Stomach (tissue), 9 donors: ENCODE results near the gene GSAP. TPM values are rescaled to one million over a fixed set of nuclear protein-coding genes. Genes with fewer than 3 reads are reported as not detected.
"Not testable (repeated sequence)": the region's sequence is repeated elsewhere in the genome, so short reads cannot be mapped to it uniquely, and the experiment has no call there.

Experiments
- DNase-seq, 2 donors: peaks; one replicate each; pipeline versions ENCODE4 v3.0.0 to v3.0.0-alpha.2; 2013 to 2019
- H3K27ac ChIP-seq, 5 donors: fragments of 200-600 bp in 4 of 5; sonication (generic) in 4 of 5; one replicate each; pipeline ENCODE4 v1.5.1; 2013 to 2019; ENCODE audit warnings: mild to moderate bottlenecking in 1 of 5, moderate library complexity in 1 of 5
- H3K27me3 ChIP-seq, 3 donors: fragments of 200-600 bp; sonication (generic); one replicate each; pipeline ENCODE4 v1.5.1; 2017 to 2019; ENCODE audit warnings: mixed run types in 1 of 3
- H3K36me3 ChIP-seq, 4 donors: fragments of 200-600 bp; sonication (generic); 1 replicate in 3 of 4; 2 replicates in 1 of 4; pipeline ENCODE4 v1.5.1; 2016 to 2019
- H3K4me1 ChIP-seq, 4 donors: fragments of 200-600 bp; sonication (generic); one replicate each; pipeline ENCODE4 v1.5.1; 2016 to 2019
- H3K4me3 ChIP-seq, 4 donors: fragments of 200-600 bp; sonication (generic) in 3 of 4; one replicate each; pipeline ENCODE4 v1.5.1; 2016 to 2019; ENCODE audit warnings: mild to moderate bottlenecking in 1 of 4
- H3K9me3 ChIP-seq, 4 donors: fragments of 200-600 bp; sonication (generic); one replicate each; pipeline ENCODE4 v1.5.1; 2016 to 2019
- EP300 ChIP-seq: sonication (generic); formaldehyde crosslinking; IDR thresholded peaks from one replicate; pipeline ENCODE4 v1.6.1; 2017; ENCODE audit warnings: antibody characterized with exemption
- POLR2A ChIP-seq, 4 donors: fragments of 450-650 bp; IDR thresholded peaks; one replicate each; pipeline ENCODE4 v1.6.1; 2016; ENCODE audit warnings: antibody characterized with exemption in 4 of 4, control low read depth in 2 of 4, mild to moderate bottlenecking in 1 of 4, moderate library complexity in 1 of 4
- POLR2AphosphoS5 ChIP-seq, 3 donors: sonication (generic); formaldehyde crosslinking; IDR thresholded peaks; one replicate each; pipeline ENCODE4 v1.6.1; 2016; ENCODE audit warnings: antibody characterized with exemption in 3 of 3
- WGBS, 5 donors: extraction: QIAGEN DNeasy Blood & Tissue Kit in 3 of 5; methylation state at CpG; one replicate each; pipeline versions ENCODE4 v1.1.5 to v1.1.7; 2013 to 2018; 5-methylcytosine and 5-hydroxymethylcytosine counted together
- intact Hi-C: fragments of 100-400 bp; cut with DNase I; formaldehyde crosslinking; loops from one replicate; pipeline ENCODE4 v1.15.1; 2023; ENCODE audit warnings: low total_unique reads
- polyA plus RNA-seq, 3 donors: library from polyadenylated mRNA; stranded (reverse); fragments of 200-250 nt; gene quantifications; one replicate each; pipeline ENCODE4 v1.2.3, GENCODE V29; 2013
- total RNA-seq, 5 donors: library from RNA; depleted of rRNA; stranded (reverse); fragments of >200 nt; gene quantifications; one replicate each; pipeline versions ENCODE4 v1.1.0 to v1.2.3, GENCODE V29; 2014 to 2016
- TF ChIP-seq, protein P1 (sequence below), 7 experiments: fragments of 450-650 bp in 4 of 7; fragments of 200-600 bp in 3 of 7; sonication (generic) in 3 of 7; IDR thresholded peaks; one replicate each; pipeline ENCODE4 v1.5.1; 2016 to 2019; ENCODE audit warnings: antibody characterized with exemption in 7 of 7, control low read depth in 2 of 7, mild to moderate bottlenecking in 1 of 7
- donor health status: healthy with polysubstance abuse.
- donor health status: Bipolar disorder and iron deficiency.
- donor health status: healthy.

Gene GSAP
- total and polyA plus RNA-seq, 8 donors = 3.5 to 52.1 (median 15.9) TPM

DNA sequence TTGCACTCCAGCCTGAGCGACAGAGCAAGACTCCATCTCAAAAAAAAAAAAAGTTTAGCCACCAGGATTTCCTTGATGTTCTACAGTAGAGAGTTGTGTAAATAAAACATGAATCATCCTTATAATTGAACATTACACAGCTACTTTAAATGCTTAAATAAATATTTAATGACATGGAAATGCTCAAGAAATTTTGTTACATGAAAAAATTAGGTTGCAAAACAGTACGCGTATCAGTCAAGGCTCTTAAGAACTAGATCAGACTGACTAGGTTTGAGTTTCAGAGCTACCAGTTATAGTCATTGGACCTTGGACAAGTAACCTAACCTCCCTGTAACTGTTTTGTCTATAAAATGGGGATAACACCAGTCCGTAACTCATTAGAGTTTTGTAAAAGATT is 38.7 kb upstream of the GSAP start:
- H3K27ac ChIP-seq = no peak overlapping the region
- H3K36me3 ChIP-seq = no peaks in the 10 kb centered on the region
- WGBS, 5 donors = 80 to 86% (median 84%) methylated on average over 4 of the region's 4 CpGs
- intact Hi-C loops = no loop called here
- peaks cover 0 to 32% (median 4%) of the 10 kb centered on the region in 4 donors for H3K4me1 ChIP-seq
- no peaks in the 10 kb centered on the region for H3K27me3 ChIP-seq
- DNase-seq = no peak
- TF ChIP-seq POLR2A (IDR thresholded peaks at IDR 0.05) (no peak), EP300 (no peak), POLR2AphosphoS5 (IDR thresholded peaks at IDR 0.05) (no peak)
- TF ChIP-seq, protein P1, sequence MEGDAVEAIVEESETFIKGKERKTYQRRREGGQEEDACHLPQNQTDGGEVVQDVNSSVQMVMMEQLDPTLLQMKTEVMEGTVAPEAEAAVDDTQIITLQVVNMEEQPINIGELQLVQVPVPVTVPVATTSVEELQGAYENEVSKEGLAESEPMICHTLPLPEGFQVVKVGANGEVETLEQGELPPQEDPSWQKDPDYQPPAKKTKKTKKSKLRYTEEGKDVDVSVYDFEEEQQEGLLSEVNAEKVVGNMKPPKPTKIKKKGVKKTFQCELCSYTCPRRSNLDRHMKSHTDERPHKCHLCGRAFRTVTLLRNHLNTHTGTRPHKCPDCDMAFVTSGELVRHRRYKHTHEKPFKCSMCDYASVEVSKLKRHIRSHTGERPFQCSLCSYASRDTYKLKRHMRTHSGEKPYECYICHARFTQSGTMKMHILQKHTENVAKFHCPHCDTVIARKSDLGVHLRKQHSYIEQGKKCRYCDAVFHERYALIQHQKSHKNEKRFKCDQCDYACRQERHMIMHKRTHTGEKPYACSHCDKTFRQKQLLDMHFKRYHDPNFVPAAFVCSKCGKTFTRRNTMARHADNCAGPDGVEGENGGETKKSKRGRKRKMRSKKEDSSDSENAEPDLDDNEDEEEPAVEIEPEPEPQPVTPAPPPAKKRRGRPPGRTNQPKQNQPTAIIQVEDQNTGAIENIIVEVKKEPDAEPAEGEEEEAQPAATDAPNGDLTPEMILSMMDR (IDR thresholded peaks at IDR 0.05) = no peak
- H3K4me3 ChIP-seq = no peak overlapping the region
- no peaks in the 10 kb centered on the region for H3K9me3 ChIP-seq

DNA sequence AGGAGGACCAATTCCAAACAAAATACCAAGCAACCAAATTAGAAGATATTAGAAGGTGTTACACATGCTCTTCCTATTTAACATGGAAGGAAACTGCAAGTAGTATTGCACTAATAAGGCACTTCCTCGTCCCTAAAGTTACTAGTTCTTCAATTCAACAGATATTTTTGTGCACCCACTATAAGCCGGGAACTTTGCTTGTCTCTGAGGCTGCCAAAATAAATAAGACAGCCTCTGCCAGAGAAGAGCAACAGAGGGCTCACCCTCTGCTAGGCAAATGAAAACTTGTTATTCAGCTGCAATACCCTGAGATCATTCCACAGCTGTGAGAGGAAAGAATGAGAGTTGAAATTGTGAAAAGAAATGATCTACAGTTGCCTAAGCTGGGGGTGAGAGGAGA is 37.4 kb upstream of the GSAP start:
- TF ChIP-seq EP300 (no peak), POLR2AphosphoS5 (IDR thresholded peaks at IDR 0.05) (no peak), POLR2A (IDR thresholded peaks at IDR 0.05) (no peak)
- TF ChIP-seq, protein P1 (IDR thresholded peaks at IDR 0.05) = no peak
- no peaks in the 10 kb centered on the region for H3K36me3 ChIP-seq
- no peak overlapping the region for H3K4me3 ChIP-seq
- intact Hi-C loops = no loop called here
- no peak for DNase-seq
- H3K9me3 ChIP-seq = no peaks in the 10 kb centered on the region
- H3K27ac ChIP-seq = peak overlapping the region in 1 of 5 donors; percentile 55
- H3K4me1 ChIP-seq = peaks cover 0 to 21% (median 3%) of the 10 kb centered on the region in 4 donors
- H3K27me3 ChIP-seq = no peaks in the 10 kb centered on the region
- WGBS, 5 donors = 8 to 21% (median 18%) methylated on average over 2 of the region's 2 CpGs

DNA sequence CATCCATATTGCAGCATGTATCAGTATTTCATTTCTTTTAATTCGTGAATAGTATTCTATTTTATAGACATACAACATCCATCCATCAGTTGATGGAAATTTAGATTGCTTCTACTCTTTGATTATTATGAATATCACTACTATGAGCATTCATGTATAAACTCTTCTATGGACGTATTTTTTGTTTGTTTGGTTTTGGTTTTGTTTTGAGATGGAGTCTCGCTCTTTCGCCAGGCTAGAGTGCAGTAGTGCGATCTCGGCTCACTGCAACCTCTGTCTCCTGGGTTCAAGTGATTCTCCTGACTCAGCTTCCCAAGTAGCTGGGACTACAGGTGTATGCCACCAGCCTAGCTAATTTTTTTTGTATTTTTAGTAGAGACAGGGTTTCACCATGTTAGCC is 35.8 kb upstream of the GSAP start:
- H3K36me3 ChIP-seq, intact Hi-C loops, H3K27me3 ChIP-seq, H3K9me3 ChIP-seq, H3K4me3 ChIP-seq, H3K27ac ChIP-seq, DNase-seq: not testable (repeated sequence)
- H3K4me1 ChIP-seq = peaks cover 0 to 15% (median 3%) of the 10 kb centered on the region in 4 donors
- WGBS, 5 donors = 87 to 97% (median 93%) methylated on average over 6 of the region's 6 CpGs

DNA sequence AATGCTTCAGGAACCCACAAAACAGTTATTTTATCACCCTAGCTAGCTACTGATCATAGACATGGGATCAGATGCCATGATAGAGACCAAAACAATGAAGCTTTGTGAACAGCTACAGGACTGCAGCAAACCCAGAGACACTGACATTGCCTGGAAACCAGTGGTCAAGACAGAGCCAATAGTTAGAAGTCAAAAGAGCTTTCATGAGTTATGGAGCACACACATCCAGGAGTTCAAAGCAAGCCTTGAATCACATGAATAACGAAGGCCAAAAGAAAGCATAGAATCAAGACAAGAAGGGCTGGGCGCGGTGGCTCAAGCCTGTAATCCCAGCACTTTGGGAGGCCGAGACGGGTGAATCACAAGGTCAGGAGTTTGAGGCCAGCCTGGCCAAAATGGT is 34.5 kb upstream of the GSAP start:
- no peaks in the 10 kb centered on the region for H3K27me3 ChIP-seq
- DNase-seq = peak in 1 of 2 donors; percentile 17
- 89 to 96% (median 92%) methylated on average over 5 of the region's 5 CpGs for WGBS, 5 donors

DNA sequence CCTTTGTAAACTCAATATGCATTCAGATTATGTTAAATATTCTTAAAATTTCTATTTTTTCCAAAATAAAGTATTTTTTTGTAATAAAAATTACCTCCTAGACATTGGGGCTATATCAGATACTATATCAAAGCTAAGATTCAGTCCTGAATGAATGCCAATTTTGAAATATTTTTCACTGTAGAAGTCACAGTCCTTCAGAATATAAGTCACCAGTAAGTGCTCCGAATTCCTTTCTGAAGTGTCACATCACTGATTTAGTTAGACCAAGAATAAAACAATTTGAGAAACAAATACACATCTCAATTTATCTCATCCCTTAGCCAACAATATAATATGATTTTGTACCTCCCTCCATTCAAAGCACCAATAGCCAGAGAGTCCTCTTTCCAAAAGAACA is 33.9 kb upstream of the GSAP start:
- Histone ChIP-seq H3K9me3 (no peaks in the 10 kb centered on the region), H3K4me1 (peaks cover 0 to 15% (median 3%) of the 10 kb centered on the region in 4 donors), H3K36me3 (no peaks in the 10 kb centered on the region), H3K27me3 (no peaks in the 10 kb centered on the region), H3K4me3 (no peak overlapping the region), H3K27ac (no peak overlapping the region)
- TF ChIP-seq, protein P1 (IDR thresholded peaks at IDR 0.05) = no peak
- TF ChIP-seq EP300 = no peak
- no peak for TF ChIP-seq POLR2A (IDR thresholded peaks at IDR 0.05)
- TF ChIP-seq POLR2AphosphoS5 (IDR thresholded peaks at IDR 0.05) = no peak
- intact Hi-C loops = no loop called here
- 81 to 89% (median 87%) methylated on average over 1 of the region's 1 CpG for WGBS, 5 donors
- no peak for DNase-seq

More for the DNA sequence above, 34.5 kb upstream of the GSAP start:
- TF ChIP-seq, protein P1 (IDR thresholded peaks at IDR 0.05) = no peak
- no peak for TF ChIP-seq POLR2A (IDR thresholded peaks at IDR 0.05)
- TF ChIP-seq EP300 = no peak
- no peak for TF ChIP-seq POLR2AphosphoS5 (IDR thresholded peaks at IDR 0.05)
- Histone ChIP-seq H3K4me3 (no peak overlapping the region), H3K36me3 (no peaks in the 10 kb centered on the region), H3K4me1 (peaks cover 0 to 15% (median 3%) of the 10 kb centered on the region in 4 donors), H3K9me3 (no peaks in the 10 kb centered on the region), H3K27ac (no peak overlapping the region)
- intact Hi-C loops = no loop called here
